ENCODE data around the gene ERVV-1.
"Not testable (repeated sequence)": the region's sequence is repeated elsewhere in the genome, so short reads cannot be mapped to it uniquely, and the experiment has no call there.

ERVV-1 gene, protein sequence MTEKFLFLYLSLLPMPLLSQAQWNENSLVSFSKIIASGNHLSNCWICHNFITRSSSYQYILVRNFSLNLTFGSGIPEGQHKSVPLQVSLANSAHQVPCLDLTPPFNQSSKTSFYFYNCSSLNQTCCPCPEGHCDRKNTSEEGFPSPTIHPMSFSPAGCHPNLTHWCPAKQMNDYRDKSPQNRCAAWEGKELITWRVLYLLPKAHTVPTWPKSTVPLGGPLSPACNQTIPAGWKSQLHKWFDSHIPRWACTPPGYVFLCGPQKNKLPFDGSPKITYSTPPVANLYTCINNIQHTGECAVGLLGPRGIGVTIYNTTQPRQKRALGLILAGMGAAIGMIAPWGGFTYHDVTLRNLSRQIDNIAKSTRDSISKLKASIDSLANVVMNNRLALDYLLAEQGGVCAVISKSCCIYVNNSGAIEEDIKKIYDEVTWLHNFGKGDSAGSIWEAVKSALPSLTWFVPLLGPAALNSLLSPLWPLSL

DNA sequence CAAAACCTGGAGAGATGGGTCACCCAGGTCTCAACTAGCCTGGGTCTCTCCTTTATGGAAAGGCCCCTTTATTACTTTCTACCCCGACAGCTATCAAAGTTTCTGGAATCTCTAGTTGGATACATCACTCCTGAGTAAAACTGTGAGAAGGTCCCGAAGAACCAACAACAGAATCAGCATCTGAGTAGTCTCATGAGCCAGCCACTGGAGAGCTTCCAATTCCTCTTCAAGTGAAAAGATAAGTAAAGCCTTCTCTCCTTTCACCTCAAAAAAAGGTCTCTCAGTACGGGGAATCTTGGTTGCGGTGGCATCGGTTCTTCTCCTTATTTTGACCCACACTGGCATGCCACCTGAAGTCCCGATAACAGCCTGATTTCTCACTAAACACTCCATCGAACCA is at the start of gene ERVV-1:
ERVV-1 (plus strand) TSS at position 301 of the 400 bp plus-strand sequence. CDS start 170 bp downstream, outside the sequence.
- DNase-seq (ENCODE audit: low read depth): no peak

GRCh38 chr19:52967772-52968171 is 45.9 kb upstream of the ERVV-1 start:
- no peak for DNase-seq (ENCODE audit: low read depth)

DNA sequence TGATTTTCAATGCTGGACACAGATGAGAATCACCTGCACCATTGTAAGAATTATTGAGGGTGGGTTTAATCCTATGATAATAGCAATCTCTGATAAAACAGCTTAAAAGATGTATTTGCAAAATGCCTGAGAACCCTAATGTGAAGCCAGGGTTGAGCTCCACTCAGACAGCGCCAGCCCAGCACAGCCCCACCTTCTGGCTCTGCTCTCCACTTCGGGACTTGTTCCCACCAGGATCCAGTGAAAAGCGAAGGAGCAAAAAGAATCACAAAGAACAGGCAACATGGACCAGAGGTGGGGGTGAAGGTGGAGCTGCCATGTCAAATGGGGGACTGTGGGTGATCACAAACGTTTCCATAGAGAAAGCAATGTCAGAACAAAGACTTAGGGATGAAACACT is 32.4 kb upstream of the ERVV-1 start:
- DNase-seq (ENCODE audit: low read depth): no peak

DNA sequence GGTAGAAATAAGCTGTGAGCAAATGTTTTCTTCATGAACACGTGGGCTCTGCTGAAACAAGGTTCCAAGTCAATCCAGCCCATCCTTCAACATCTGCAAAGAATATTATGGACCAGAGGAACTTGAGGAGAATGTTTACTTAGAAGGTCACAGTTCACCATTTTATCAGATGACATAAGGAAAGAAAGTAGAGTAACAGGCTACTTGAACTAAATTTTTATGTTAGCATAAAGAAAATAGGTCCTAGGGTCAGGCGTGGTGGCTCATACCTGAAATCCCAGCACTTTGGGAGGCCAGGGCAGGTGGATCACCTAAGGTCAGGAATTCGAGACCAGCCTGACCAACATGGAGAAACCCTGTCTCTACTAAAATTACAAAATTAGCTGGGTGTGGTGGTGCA is 30.6 kb upstream of the ERVV-1 start:
- not testable (repeated sequence) for DNase-seq (ENCODE audit: low read depth)

DNA sequence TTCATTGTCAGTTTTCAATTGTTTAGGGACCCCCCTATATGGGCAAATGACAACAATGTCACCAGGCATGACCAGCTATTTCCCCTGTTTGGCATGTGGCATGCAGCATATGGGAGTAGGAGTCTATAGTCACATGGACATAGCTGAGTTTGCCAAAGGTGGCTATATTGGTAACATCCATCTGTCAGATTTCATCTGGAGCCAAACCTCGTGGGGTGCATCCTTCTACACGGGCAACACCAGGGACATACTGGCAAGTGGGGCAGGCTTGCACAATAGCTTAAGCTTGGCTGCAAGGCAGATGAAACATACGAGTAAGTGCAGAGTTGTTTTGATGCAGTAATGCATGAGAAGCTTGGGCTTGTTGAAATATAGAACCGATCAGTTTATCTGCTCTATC is 26.5 kb upstream of the ERVV-1 start:
- DNase-seq (ENCODE audit: low read depth): no peak

GRCh38 chr19:52988506-52988905 is 25.2 kb upstream of the ERVV-1 start:
- DNase-seq (ENCODE audit: low read depth): no peak

DNA sequence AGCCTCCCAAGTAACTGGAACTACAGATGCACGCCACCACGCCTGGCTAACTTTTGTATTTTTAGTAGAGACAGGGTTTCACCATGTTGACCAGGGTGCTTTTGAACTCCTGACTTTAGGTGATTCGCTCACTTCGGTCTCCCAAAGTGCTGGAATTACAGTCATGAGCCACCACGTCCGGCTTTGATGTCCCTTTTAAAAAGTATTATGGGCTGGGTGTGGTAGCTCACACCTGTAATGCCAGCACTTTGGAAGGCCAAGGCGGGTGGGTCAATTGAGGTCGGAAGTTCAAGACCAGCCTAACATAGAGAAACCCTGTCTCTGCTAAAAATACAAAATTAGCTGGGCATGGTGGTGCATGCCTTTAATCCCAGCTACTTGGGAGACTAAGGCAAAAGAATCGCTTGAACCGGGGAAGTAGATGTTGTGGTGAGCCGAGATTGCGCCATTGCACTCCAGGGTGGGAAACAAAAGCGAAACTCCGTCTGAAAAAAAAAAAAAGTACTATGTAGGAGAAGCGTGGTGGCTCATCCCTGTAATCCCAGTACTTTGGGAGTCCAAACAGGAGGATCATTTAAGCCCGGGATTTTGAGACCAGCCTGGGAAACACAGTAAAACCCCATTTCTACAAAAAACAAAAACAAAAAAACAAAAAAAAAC is 22.8 kb upstream of the ERVV-1 start:
- DNase-seq (ENCODE audit: low read depth): no peak

GRCh38 chr19:52991484-52991883 is 22.2 kb upstream of the ERVV-1 start:
- no peak for DNase-seq (ENCODE audit: low read depth)

DNA sequence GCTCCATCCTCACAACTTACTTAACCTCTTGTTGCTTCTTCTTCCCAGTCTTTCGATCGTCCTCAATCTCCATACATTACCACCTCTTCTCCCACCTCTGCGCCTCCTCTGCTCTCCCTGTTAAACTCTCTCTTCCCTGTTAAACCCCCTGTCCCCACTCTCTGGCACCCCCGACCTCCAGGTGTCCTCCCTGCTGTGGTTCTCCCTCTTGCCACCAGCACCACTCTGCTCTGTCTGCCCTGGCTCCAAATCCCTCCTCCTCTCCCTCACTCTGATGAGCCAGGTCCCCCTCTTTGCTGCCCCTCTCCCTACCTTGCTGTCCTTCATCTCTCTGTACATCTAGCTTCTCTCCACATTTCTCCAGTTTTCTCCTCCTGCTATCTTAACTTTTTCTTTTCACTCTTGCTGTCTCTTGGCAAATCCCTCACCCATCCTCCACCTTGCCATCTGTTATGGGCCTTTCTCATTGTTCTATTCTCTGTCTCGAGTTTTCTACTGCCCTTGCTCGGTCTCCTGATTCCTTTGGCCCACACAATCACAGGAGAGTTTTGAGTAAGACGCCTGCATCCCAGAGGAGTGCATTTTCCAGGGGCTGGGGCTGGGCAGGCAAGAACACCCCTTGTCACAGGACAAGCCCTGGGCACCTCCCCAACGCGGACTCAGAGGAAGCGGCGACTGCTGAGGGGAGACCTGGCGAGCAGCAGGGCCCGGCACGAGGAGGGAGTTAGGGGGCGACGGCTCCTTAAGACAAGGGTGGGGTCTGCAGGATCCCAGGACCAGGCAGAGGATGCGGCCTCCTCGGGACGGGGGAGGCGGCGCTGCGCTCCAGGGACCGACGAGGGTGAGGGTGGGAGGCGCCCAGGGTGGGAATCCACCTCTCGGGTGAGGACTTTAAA is 21.4 kb upstream of the ERVV-1 start:
- DNase-seq (ENCODE audit: low read depth): no peak

DNA sequence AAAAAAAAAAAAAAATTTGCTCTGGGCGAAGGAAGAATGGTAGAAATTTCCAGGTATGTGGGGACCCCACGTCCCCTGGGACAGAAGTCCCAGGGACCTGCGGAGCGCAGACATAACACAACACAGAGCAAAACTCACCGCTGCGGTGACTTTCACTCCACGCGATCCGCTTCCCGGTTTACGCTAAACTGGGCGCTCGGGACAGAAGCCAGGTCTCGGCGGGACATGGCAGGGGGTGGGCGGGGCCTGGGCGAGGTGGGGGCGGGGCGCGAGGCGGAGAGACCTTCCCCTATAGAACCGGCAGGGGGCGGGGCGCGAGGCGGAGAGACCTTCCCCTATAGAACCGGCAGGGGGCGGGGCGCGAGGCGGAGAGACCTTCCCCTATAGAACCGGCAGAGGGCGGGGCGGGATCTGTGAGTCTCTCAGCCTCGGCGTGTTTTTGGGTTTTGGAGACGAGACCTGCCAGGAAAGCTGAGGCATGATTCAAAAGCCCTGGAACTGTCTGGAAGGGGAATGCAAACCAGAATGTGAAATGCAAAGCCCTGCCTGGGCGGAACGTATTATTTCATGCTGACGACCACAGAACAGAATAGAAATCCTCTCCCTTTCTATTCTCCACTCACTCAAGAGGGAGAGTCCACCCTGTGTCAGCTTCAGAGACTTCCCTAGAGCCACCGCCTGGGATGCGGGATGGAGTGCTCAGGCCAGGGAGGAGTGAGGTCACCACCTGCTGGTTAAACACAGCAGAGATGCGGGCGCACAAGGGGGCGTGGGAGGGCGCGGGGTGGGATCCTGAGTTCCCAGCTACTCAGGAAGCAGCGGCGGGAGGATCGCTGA is 20.2 kb upstream of the ERVV-1 start:
- peak; percentile 49 for DNase-seq (ENCODE audit: low read depth)

- no peak for DNase-seq (ENCODE audit: low read depth)
Measured at GRCh38 chr19:52995711-52996110, 18.0 kb upstream of the ERVV-1 start.

DNA sequence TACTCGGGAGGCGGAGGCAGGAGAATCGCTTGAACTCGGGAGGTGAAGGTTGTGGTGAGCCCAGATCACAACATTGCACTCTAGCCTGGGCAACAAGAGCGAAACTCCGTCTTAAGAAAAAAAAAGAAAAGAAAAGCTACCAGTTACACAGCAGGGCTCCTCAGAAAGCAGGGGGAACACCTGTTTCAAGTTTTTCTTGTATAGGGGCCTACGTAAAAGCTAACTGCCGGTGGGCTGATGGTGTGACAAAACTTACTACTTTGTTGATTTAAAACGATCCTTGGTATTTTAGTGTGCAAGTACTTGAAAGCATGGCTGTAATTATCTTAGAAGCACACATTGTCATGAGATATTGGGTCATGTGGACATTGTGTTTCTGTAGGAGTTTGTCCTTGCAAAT is 15.7 kb upstream of the ERVV-1 start:
- DNase-seq (ENCODE audit: low read depth): no peak

GRCh38 chr19:53002479-53002878 is 11.2 kb upstream of the ERVV-1 start:
- no peak for DNase-seq (ENCODE audit: low read depth)

- DNase-seq (ENCODE audit: low read depth): no peak
Measured at GRCh38 chr19:53004242-53004641, 9.5 kb upstream of the ERVV-1 start.

- no peak for DNase-seq (ENCODE audit: low read depth)
Measured at GRCh38 chr19:53007200-53007599, 6.5 kb upstream of the ERVV-1 start.

- DNase-seq (ENCODE audit: low read depth): no peak
Measured at GRCh38 chr19:53007606-53008005, 6.1 kb upstream of the ERVV-1 start.

DNA sequence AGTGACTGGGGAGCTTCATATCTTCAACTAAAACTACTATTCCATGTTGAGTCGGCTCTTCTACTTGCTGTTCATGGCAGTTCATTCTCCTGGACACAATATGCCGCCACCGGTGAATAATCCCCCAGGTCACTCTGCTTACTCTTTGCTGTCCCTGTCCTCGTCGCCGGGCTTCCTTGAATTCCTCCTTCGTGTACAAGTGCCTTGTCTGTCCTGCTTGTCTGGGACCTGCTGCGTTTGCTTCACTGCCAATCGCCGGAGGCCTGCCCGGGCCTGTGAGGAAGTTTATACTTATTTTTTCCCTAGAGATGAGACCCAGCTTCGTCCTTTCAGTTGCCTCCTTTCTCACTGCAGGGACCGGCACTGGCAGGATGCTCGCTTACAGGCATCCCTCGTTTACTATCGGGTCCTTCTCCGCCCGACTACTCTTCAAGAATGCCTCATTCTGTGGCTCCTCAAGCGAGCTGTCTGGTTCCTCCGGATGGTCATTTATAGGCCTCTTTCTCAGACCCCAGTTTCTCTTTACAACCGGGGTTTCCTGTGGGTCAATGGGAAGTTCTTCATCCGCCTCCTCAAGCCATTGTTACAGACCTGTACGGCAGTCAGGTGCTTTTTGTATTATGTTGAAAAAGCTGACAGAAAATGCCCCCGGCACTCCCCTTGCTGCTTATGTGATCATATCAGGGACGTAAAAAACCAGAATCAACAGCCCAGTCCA is 5.5 kb upstream of the ERVV-1 start:
- no peak for DNase-seq (ENCODE audit: low read depth)

GRCh38 chr19:53010494-53010893 is 3.2 kb upstream of the ERVV-1 start:
- no peak for DNase-seq (ENCODE audit: low read depth)

DNA sequence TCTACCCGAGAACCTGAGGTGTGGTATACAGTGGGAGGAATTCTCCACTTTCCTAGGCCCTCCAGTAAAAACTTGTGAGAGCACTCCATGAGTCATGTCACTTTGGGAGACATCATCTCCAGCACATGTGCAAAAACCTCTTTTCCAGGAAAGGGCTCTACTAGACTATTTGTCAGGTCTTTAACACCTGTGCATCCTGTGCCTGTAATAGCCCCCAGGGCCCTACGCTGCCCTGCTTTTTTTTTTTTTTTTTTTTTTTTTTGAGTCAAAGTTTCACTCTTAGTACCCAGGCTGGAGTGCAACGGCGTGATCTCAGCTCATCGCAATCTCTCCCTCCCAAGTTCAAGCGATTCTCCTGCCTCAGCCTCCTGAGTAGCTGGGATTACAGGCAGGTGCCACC is 1.7 kb upstream of the ERVV-1 start:
- no peak for DNase-seq (ENCODE audit: low read depth)

GRCh38 chr19:53015159-53015558 is 1.4 kb downstream of the ERVV-1 start:
- no peak for DNase-seq (ENCODE audit: low read depth)

- DNase-seq (ENCODE audit: low read depth): no peak
Measured at GRCh38 chr19:53015730-53016129, 2.0 kb downstream of the ERVV-1 start.

All from stimulated activated CD8-positive, alpha-beta memory T cell treated with anti-CD3 and anti-CD28 coated beads, Interleukin-15, amount 100 ng/mL, for 24 hours (primary cell).